NK-92 treated with Interleukin-12 subunit alpha and Interleukin-12 subunit beta, amount 100 ng/mL, for 24 hours (cell line): ENCODE measurements around the gene PHC3.
"Not testable (repeated sequence)": the region's sequence is repeated elsewhere in the genome, so short reads cannot be mapped to it uniquely, and the experiment has no call there.

Experiments
- DNase-seq: peaks from one replicate; lab custom pipeline; 2025; lab: John Stamatoyannopoulos, UW

The PHC3 gene

GRCh38 chr3:170195759-170196158 lies 14.2 kb upstream of the PHC3 start:
- DNase-seq, result not testable (repeated sequence)

GRCh38 chr3:170189398-170190256 lies 8.1 kb upstream of the PHC3 start:
- DNase-seq, result no peak

GRCh38 chr3:170180079-170180907 lies 1.2 kb downstream of the PHC3 start:
- no peak for DNase-seq

- DNase-seq, result no peak
These were observed 2.1 kb downstream of the PHC3 start for GRCh38 chr3:170179432-170179831.

GRCh38 chr3:170178651-170179050 lies 2.9 kb downstream of the PHC3 start:
- DNase-seq, result no peak

GRCh38 chr3:170171563-170171962 lies 10.0 kb downstream of the PHC3 start:
- no peak for DNase-seq

- no peak for DNase-seq
These were observed 16.8 kb downstream of the PHC3 start for GRCh38 chr3:170164717-170165116.

- DNase-seq, result no peak
These were observed 17.4 kb downstream of the PHC3 start for GRCh38 chr3:170163956-170164645.

GRCh38 chr3:170162630-170163029 lies 18.9 kb downstream of the PHC3 start:
- DNase-seq, result no peak

GRCh38 chr3:170162052-170162451 lies 19.5 kb downstream of the PHC3 start:
- no peak for DNase-seq

- DNase-seq, result no peak
These were observed 21.6 kb downstream of the PHC3 start for GRCh38 chr3:170159933-170160332.

- no peak for DNase-seq
These were observed 22.1 kb downstream of the PHC3 start for GRCh38 chr3:170159459-170159858.

GRCh38 chr3:170155604-170156003 lies 25.9 kb downstream of the PHC3 start:
- no peak for DNase-seq

GRCh38 chr3:170154569-170155143 lies 26.9 kb downstream of the PHC3 start:
- DNase-seq, result no peak

- no peak for DNase-seq
These were observed 27.4 kb downstream of the PHC3 start for GRCh38 chr3:170154084-170154483.

GRCh38 chr3:170151536-170151935 lies 30.0 kb downstream of the PHC3 start:
- DNase-seq, result no peak

- DNase-seq, result no peak
These were observed 32.5 kb downstream of the PHC3 start for GRCh38 chr3:170149016-170149415.

GRCh38 chr3:170145278-170145677 lies 36.3 kb downstream of the PHC3 start:
- DNase-seq, result no peak

- no peak for DNase-seq
These were observed 37.1 kb downstream of the PHC3 start for GRCh38 chr3:170144437-170144843.

- DNase-seq, result no peak
These were observed 39.2 kb downstream of the PHC3 start for GRCh38 chr3:170142373-170142772.

GRCh38 chr3:170137986-170138385 lies 43.5 kb downstream of the PHC3 start:
- no peak for DNase-seq

- no peak for DNase-seq
These were observed 49.2 kb downstream of the PHC3 start for GRCh38 chr3:170132335-170132734.
